HG03175 (cell line): ENCODE data around the gene TDP1.

ENCODE experiments used
- ATAC-seq: cut with Tn5 transposase; IDR thresholded peaks from one replicate; pipeline ENCODE4 v1.9.1; 2021; ENCODE audit warnings: mild to moderate bottlenecking, moderate library complexity; ENCODE audit not compliant: unreplicated experiment

Gene TDP1

DNA sequence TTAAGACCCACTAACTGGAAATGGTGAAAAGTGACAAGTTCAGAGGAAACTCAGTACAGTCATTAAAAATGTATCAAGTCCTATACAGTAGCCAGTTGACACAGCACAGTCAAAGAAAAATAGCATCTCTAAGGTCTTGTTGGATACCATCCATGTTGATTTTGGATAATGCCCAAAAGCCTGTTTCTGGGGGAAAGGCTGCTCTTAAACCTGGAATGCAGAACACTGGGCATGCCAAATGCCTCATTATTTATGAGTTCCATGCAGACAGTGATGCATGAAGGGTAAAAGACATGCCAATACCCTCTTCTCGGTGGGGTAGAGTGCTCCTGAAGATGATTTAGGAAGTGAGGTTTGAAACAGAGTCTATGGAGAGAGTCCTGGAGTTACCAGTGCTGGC lies 135.7 kb downstream of the TDP1 start:
- no peak for ATAC-seq

DNA sequence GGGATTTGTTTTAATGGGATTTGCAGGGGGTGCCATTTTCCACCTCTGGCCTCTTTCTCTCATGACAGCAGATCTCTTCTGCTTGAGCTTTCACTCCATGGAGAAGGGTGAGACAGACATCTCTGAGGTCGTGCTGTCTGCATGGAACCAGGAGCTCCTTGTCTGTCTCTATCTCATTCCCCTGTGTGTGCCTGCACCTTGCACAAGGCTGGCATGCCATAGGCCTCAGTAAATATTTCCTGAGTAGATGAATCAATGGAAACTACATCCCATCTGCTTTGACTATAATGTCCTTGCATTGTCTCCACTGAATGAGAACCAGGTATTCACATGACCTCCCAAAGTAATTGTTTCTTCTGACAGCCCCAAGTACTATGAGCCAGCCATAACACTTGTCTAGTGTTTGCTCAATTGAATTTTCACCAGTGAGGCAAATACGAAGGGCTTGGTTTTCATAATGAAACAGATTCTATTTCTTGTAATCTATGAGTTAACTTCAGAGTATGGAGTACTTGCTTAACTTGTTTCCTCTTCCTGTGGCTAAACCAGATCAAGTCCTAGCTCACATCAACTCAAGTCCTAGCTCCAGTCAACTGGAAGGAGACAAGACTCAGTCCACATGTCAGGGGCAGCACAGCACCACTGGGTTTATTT lies 138.3 kb downstream of the TDP1 start:
- ATAC-seq, result no peak
